Mesenteric fat pad (tissue), 1 donor: Measurements from ENCODE around the gene DRD2. TPM values are rescaled to one million over a fixed set of nuclear protein-coding genes. Genes with fewer than 3 reads are reported as not detected.

Experiments used
- DNase-seq: peaks from one replicate; pipeline ENCODE4 v3.0.0-alpha.2; 2020; ENCODE audit warnings: low spot score
- total RNA-seq: library from RNA; stranded (reverse); fragmentation: NEBNext Ultra II Directional; extraction: Animal tissue kit (Norgen Biotek cat#: 25700); gene quantifications from one replicate; pipeline ENCODE4 v1.2.1, GENCODE V29; 2021
- donor health status: DM: yes; HTN: yes; CAD: no.

The DRD2 gene
- total RNA-seq, 1 donor from 2014 or later = not detected

- no peak for DNase-seq
These were observed 69.3 kb downstream of the DRD2 start for GRCh38 chr11:113405724-113406478.

GRCh38 chr11:113404859-113405430 is 70.3 kb downstream of the DRD2 start:
- peak; percentile 76 for DNase-seq

GRCh38 chr11:113401718-113402117 is 73.5 kb downstream of the DRD2 start:
- DNase-seq = no peak

- no peak for DNase-seq
These were observed 74.5 kb downstream of the DRD2 start for GRCh38 chr11:113400631-113401230.

- DNase-seq = no peak
These were observed 76.3 kb downstream of the DRD2 start for GRCh38 chr11:113398669-113399430.

GRCh38 chr11:113397821-113398220 is 77.4 kb downstream of the DRD2 start:
- no peak for DNase-seq

- DNase-seq = no peak
These were observed 78.0 kb downstream of the DRD2 start for GRCh38 chr11:113397212-113397611.

GRCh38 chr11:113396690-113397089 is 78.5 kb downstream of the DRD2 start:
- DNase-seq = no peak

- no peak for DNase-seq
These were observed 79.3 kb downstream of the DRD2 start for GRCh38 chr11:113395782-113396336.

- DNase-seq = no peak
These were observed 80.3 kb downstream of the DRD2 start for GRCh38 chr11:113394919-113395318.

GRCh38 chr11:113393501-113393985 is 81.7 kb downstream of the DRD2 start:
- DNase-seq = no peak

GRCh38 chr11:113392236-113392921 is 82.8 kb downstream of the DRD2 start:
- no peak for DNase-seq

- DNase-seq = no peak
These were observed 85.9 kb downstream of the DRD2 start for GRCh38 chr11:113389272-113389671.

GRCh38 chr11:113387605-113388211 is 87.5 kb downstream of the DRD2 start, which contains the start of gene ANKK1:
ANKK1 (plus strand) TSS chr11:113387779; CDS start chr11:113387885, 106 bp downstream.
- DNase-seq = no peak

GRCh38 chr11:113386866-113387265 is 88.3 kb downstream of the DRD2 start:
- DNase-seq = no peak

- no peak for DNase-seq
These were observed 89.4 kb downstream of the DRD2 start for GRCh38 chr11:113385749-113386148.

- DNase-seq = no peak
These were observed 90.6 kb downstream of the DRD2 start for GRCh38 chr11:113384551-113384950.

GRCh38 chr11:113382121-113382520 is 93.1 kb downstream of the DRD2 start:
- no peak for DNase-seq

- DNase-seq = no peak
These were observed 96.5 kb downstream of the DRD2 start for GRCh38 chr11:113378692-113379091.
